T follicular helper cell (primary cell): ENCODE data around the gene KCNK2.
"Not testable (repeated sequence)": the region's sequence is repeated elsewhere in the genome, so short reads cannot be mapped to it uniquely, and the experiment has no call there.

Experiments used
- DNase-seq: peaks from one replicate; pipeline ENCODE4 v3.0.0-alpha.2; 2020; ENCODE audit warnings: low read depth

KCNK2 gene

DNA sequence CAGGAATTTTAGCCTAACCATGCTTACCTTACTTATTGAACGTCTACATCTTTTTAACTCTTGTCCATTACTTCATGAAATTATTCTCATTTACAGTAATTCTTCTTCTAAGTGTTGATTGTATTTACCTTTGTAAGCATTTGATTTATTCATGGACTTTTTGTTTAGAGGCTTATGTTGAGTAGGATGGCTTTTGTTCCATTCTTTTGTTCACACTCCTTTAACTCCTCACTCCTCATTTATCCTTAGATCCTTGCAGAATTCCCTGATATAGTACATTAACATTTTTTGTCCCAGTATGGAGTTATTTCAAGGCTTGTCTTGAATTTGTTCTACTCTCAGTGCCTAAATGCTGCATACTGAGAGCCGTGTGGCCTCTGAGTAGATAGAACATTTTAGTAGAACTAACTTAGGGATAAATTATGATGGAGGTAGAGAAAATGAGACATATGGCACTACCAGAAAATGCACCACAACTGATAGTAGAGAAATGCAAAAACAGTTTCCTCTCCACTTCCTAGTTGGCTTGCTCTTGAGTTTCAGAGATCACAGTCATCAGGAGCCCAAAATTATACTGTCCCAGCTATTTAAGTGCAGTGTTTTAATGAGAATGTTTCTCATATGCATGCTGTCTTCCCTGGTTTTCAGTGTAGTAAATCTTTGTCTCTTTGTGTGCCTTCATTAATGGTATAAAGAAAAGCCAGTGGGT lies 69.5 kb downstream of the KCNK2 start:
- no peak for DNase-seq

DNA sequence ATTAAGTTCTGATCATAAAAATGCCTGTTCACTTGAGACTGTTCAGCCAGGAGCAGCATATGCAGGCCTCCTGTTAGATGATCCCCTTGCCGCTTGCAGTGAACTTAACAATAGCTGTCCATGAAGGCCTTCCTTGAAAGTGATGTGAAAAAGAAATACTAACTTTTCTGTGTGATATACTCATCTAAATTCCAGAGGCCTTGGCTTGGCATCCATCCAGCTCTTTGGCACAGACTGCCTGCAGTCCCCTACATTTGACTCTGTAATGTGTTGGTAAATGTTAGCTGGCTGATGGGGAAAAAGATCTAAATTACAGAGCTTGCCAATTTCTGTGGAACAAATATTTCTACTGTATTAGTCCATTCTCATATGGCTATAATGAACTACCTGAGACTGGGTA lies 73.7 kb downstream of the KCNK2 start:
- no peak for DNase-seq

DNA sequence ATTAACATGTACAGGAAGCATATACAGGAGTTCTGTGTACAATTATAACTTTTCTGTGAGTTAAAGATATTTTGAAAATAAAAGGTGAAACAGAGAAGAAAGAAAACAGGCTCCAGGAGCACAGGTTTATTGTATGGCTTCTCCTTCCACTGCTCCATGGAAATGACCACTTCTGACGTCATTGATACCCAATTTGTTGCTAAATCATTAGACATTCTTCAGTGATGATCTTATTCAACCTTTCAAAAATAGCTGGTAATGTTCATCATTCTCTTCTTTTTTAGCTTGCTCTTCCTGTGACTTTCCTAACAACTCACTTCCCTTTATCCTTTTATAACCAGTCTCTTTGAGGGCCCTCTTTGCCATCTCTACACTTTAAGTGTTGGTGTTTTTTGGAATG lies 77.8 kb downstream of the KCNK2 start:
- no peak for DNase-seq

DNA sequence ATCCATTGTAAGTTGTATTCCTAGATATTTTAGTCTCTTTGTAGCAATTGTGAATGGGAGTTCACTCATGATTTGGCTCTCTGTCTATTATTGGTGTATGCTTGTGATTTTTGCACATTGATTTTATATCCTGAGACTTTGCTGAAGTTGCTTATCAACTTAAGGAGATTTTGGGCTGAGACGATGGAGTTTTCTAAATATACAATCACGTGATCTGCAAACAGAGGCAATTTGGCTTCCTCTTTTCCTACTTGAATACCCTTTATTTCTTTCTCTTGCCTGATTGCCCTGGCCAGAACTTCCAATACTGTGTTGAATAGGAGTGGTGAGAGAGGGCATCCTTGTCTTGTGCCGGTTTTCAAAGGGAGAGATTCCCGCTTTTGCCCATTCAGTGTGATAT lies 80.6 kb downstream of the KCNK2 start:
- DNase-seq = not testable (repeated sequence)

DNA sequence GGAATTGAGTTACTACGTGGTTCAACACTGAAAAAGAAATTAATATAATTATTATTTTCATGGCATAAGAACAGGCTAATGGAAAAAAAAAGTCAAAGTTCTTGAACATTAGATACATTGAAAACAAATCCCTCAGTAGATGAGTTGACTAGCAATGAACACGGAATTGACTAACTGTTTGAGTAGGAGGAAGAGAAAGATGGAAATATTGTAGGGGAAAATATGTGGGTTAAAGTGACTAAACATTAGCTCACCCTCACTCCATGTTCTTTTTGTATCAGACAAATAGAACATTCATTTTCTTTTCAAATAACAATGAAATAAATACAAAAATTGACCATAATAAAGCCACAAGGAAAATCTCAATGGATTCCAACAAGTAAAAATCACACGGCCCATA lies 84.3 kb downstream of the KCNK2 start:
- no peak for DNase-seq

DNA sequence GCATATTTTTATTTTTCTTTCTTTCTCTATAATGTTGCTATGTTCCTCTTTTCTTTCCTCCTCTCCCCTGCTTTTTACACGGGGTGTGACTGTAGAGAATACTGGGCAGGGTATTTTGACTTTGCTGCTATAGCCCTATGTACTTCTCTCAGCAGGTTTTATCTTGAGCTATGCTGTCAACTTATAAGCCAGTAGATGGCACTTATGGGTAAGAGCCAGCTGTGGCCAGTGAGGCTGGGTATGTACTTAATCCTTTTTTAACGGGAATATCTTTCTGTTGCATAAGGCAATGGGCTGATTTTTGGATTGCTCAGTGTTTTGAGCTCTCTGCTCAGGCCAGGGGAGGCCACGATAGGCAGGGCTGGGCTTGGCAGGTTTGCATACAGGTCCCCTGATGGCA lies 99.0 kb downstream of the KCNK2 start:
- no peak for DNase-seq

DNA sequence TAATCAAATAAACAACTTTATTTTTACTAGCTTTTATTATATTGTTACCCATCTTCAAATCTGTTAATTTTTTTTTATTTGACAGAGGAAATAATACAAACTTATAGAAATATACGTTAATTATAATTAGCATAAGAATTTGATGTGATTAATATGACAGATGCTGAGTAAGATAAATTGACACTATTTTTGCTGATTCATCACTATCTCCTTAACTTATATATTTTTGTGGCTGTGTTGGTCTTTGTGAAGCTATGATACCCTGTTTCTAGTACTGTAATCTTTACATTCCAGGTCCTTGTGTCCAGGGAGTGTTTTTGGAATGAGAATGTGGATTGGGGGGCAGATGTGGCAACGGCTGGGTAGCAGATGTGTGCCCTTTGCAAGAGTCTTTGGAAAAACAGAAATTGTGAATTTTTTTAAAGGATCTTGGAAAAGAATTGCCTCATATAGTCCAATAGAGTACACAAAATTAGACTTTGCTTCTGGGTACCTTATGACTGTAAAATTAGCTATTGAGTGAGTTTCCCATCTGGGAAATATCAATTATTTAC lies 102.6 kb downstream of the KCNK2 start:
- DNase-seq = no peak

DNA sequence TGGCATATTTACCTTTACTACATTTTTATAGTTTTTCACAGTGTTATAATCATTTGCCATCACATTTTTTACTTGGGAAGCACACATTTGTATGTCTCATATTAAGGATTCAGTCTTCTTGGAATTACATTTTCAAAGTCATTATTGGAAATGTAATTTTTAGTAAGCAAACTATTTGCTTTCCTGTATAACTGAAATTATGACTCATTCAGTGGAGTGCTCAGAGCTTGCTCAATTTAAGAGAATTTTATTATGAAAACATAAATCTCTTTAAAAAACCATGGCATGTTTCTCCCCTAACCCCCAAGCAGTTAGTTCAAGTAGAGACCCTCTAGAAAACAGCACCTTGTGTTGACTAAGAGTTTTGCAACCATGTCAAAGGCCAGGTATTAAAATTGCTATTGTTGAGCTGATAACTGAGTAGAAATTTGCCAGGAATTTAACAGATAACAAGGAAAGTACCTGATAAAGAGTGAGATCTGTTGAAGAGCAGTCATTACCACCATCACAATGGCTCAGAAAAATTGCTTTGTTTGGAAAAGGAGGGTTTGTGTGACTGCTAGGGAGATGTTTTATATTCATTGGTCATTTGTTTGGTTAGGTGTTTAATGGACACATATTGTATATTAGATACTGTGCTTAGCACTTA lies 105.9 kb downstream of the KCNK2 start:
- DNase-seq = no peak

DNA sequence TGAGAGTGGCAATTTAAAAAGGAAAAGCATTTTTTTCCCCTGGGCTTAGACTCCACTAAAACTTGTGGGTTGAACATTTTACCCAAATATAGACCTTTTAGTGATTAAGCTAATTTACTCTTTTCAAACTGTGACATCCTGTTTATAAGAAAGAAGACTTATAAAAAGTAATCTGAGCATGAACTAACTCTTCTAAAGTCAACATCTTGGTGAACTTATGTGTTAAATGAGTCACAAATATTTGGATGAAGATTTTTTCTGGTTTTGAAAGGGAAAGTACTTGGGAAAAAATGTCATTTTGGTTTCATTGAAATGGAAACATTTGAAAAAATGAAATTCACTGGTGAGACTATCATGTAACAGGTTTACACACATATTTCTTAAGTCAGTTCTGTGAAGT lies 109.8 kb downstream of the KCNK2 start:
- DNase-seq = no peak

DNA sequence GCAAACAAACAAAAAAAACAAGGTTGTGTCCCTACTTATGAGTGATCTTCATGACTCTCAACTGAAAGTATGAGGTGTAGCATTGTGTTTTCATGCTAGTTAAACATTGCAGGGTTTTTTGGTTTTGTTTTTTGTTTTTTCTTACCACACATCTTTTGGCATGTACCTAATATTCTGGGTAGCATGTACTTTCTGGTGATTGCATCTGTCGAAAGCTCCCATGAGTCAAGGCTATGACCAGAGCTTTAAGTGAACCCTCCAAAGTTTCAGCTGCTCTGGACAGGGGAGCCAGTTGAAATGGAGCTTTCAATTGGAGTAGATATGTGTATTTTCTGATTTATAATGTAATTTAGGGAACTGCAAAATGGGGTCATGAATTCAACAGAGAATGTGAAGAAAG lies 115.5 kb downstream of the KCNK2 start:
- no peak for DNase-seq

DNA sequence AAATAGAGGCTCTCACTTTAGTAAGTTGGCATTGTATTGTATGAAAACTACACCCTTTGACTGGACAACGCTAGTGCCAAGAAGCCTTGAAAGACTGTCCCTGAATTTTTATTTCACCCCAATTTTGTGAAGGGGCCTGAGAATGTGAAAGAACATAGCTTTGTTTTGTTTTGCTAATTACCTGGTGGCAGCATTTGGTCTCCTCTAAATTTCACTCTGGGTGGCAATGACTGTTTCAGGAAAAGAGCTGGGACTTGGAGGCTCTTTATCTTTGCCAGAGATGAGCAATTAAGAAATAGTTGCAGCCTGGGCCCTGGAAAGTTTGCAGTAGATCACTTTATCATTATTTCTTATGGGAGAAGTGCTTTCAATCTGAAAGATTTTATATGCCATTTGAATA lies 117.6 kb downstream of the KCNK2 start:
- DNase-seq = no peak

DNA sequence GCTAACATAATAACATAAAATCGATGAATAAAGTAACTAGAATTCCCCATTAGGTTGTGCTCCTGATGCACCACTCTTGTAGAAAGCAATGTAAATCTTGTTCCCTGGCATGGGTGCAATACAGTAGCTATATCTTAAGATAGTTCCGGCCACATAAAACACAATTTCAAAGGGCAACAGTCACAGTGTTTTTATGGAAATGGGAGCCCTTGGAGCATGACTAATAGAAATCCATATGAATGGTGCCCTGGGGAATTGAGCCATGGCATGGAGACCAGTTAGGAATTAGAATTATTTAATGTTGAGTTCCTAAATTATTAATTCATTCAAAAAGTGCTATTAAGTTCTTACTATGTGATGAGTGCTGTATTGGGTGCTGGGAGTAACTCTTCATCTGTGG lies 118.7 kb downstream of the KCNK2 start:
- DNase-seq = no peak

DNA sequence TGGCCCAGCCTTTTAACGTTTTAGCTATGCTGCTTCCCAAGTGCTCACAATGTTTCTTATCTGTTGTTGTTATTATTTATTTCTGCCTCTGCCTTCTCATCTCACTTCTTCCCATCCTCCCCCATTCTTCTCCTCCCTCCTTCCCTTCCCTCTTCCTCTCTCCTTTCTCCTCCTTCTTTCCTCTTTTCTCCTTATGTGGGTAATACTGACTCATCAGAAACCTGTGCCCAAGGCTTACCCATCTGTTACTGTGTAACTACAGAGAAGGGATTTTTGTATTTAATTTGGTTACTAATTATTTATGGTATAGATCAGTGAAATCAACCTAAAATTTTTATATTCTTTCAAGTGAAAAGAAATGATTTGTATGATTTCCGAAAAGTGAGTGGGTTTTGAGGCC lies 120.3 kb downstream of the KCNK2 start:
- no peak for DNase-seq

DNA sequence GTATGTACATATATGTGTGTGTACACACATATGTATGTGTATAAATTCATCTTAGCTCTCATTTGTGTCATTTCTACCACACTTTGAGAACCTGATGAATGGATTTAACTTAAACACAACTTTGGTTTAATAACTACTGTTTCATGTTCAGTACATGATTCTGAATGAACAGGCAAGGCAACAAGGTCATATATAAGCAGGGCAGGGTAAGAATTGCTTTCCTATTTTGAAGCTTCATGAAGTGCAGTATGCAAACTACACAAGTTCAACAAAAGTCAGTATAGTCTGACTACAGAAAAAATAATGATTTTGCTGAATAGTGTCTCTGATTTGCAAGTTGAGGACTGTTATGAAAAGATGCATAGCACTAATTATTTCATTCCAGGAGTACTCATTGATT lies 127.6 kb downstream of the KCNK2 start:
- no peak for DNase-seq

DNA sequence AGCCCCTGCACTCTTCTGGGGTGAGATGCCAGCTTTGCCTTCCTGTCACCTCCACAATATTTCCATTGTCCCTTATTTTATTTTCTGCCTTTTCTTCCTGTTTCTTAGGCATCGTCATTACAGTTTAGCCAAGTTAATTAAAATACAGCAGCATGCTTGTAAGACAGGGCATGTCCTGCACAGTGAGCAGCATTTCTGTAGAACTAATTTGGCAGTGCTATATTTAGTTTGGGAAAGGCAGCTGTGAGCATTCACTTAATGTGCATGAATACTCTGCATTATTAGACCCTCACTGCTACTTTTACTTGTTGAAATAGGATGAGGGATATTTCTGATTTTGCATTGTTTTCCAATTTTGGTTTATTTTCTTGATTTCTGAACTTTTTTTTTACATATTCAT lies 133.3 kb downstream of the KCNK2 start:
- DNase-seq = no peak

DNA sequence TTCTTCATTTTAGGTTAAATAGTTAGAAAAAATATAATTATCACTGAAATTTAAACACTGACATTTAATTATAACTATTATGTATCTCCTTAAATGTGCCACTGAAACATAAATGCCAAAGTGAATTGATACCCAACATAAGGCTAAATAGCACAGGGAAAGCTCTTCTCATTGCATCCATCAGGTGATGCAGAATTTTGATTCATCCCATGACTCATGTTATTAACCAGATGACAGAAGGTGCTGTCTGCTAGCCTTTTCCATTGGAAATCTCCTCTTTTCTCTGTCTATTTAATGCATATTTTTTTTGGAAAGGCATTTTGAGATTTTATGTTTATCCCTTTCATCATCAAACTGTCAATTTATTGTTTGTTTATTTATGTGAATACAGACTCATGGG lies 136.8 kb downstream of the KCNK2 start:
- no peak for DNase-seq

DNA sequence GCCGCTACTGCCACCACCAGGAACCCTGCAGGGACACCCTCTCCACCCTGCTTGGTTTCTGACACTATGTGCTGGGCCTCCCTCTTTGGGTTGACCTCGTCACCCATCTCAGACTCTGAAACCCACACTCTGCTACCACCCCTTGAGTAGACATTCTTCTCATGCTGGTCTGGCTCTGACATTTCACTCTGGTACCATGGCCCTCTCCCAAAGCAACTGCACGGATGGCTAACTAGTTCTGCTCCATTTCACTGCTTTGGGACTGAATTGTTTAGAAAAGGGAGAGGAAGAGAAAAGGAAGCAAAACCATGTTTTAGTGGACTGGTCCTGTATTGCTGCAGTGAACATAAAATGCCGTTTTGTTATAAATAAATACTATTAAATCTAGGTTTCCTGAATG lies 137.8 kb downstream of the KCNK2 start:
- DNase-seq = no peak

DNA sequence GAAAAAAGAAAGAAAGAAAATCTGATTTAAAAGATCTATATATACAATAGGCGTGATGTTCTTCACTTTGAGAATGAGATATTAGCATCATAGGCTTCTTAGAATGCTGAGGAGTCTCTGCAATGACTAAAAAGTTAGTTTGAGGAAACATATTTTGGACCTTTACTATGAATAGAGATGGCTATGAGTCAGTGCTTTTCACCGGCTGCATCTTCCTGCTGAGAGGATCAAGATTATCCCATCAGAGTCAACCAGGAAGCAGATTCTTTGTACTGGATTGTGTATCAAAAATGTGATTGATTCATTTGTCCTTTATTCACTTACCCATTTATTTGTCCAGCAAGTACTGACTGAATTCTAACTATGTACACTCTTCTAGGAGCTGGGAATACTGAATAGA lies 144.2 kb downstream of the KCNK2 start:
- DNase-seq = no peak

DNA sequence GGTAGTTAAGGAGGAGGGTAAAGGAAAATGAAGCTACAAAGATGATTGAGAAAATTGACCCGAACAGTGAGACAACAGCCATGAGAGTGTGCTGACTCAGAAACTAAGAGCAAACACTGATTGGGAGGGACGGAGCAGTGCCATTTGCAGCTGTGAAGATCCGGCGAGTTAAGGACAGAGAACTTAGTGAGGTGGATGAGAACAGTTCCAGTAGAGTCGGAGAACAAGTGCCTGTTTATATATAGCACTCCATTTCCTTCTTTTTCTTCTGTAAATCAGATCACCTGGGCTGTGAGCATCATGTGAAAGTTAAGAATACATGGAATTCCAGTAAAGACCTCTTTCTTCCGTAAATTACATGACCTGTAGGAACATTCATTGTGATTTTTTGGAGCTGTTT lies 145.7 kb downstream of the KCNK2 start:
- no peak for DNase-seq

DNA sequence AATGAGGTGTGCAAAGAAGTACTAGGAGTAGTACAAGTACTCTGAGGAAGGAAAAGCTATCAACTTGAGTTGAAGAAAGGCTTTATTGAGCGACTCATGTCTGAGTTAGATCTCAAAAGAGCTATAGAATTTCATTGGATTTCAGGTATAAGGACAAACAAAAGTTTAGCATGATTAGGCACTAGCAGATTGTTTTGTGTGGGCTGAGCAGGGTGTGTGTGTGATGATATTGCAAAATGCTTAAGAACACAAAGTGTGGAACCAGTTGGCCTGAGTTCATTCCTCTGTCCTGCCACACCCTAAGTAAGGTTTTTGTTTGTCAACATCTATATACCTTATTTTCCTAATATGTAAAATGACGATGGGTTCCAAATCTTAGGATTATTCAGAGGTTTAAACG lies 158.9 kb downstream of the KCNK2 start:
- no peak for DNase-seq

DNA sequence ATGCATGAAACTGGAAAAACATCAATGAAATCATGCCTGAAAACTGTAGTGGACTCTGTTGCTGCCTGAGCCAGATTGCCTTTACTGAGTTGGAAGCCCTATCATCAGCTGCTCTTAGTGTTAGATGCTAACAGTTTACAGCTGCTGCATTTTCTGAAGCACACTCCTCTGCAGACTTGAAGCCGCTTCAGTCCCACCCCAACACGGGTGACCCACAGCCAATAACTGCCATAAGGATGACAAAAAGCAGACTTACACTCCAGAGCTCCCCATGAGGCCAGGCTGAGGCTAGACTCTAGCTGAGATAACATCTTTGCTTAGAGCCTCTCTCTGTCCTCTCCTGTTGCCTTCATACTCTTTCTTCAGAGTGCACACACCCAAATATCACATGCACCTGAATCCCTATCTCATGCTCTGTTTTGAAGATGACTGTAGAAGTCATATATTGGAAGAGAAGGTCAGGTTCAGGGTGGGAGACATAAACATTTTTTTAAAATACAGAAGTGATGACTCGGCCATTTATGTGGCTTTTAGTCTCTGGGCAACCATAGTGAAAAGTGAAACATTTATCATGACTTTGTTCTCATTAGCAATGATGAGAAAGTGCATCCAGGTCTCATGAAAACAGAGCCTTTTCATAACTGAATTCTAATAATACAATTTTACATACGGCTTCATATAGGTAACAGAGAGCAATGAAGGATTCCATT lies 161.0 kb downstream of the KCNK2 start:
- DNase-seq = no peak

DNA sequence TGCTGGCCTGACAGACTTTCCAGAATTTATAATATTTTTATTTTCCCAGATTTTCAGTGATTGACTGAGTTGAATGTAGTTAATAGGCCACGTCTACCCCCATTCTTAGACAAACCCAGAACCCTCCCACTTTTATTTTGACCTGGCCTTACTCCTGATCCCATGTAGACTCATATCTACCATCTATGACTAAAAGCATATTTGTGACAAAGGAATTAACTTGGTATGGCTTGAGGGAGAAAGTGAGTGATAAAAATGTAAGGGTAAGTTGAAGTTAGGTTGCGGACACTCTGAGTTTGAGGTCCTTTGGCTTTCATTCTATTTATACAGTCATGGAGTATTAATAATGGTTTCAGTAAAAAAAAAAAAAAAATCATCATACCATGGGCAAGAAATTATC lies 168.4 kb downstream of the KCNK2 start:
- DNase-seq = no peak

DNA sequence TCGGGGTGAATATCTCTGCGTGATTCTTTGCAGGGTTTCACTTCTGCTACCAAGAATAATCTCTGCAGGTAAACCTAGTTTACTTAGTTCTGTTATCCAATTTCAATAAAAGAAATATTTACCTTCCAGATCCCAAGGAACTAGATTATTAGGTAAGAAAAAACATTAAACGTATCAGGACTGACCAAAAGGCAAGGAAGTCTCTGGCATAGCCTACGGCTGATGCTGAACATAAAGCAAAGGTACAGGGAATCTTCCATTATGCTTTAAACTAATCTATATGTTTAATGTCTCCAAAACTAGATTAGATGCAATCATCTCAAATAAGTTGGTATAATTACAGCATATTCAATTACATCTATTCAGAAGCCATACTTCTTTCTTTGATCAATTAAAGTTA lies 168.9 kb downstream of the KCNK2 start:
- DNase-seq = no peak
